Motor neuron (in vitro differentiated cells): ENCODE measurements around the gene DDX23. TPM values are rescaled to one million over a fixed set of nuclear protein-coding genes. Genes with fewer than 3 reads are reported as not detected.

Experiments used
- ATAC-seq, 8 experiments: fragments of 200-7000 bp; cut with Tn5 transposase; replicated peaks in 6 of 8; 2 replicates each; pipeline ENCODE4 v1.8.0; 2021; ENCODE audit warnings: mild to moderate bottlenecking in 8 of 8, moderate library complexity in 8 of 8
- H3K27ac ChIP-seq, 2 donors: fragments of 250-450 bp; sonication (Bioruptor Pico); 2 replicates each; pipeline ENCODE4 v1.9.0; 2021; ENCODE audit warnings: antibody characterized with exemption in 2 of 2, mild to moderate bottlenecking in 2 of 2, moderate library complexity in 1 of 2
- H3K4me1 ChIP-seq, 2 donors: fragments of 250-450 bp; sonication (Bioruptor Pico); replicated peaks in 1 of 2; 2 replicates each; pipeline ENCODE4 v1.6.1; 2021; ENCODE audit warnings: antibody characterized with exemption in 2 of 2, mild to moderate bottlenecking in 2 of 2, moderate library complexity in 1 of 2
- H3K4me3 ChIP-seq, 5 donors: fragments of 250-450 bp; sonication (Bioruptor Pico); 2 replicates each; pipeline ENCODE4 v1.9.0; 2021; ENCODE audit warnings: antibody characterized with exemption in 5 of 5, mild to moderate bottlenecking in 5 of 5, moderate library complexity in 4 of 5
- WGBS, 10 experiments: fragments of 450-650 bp; shearing (Covaris generic); methylation state at CpG; one replicate each; pipeline ENCODE4 v1.0.0; 2022; 5-methylcytosine and 5-hydroxymethylcytosine counted together
- in situ Hi-C, 9 experiments: fragments of 400-800 bp; cut with MboI; loops; one replicate each; pipeline ENCODE4 v1.15.0; 2021; ENCODE audit warnings: low sequenced_read_pairs in 9 of 9, low pct_unique_long_range_greater_than_20kb in 2 of 9; ENCODE audit not compliant: unreplicated experiment in 9 of 9
- total RNA-seq, 8 experiments: library from RNA; unstranded; fragments of 300-600 nt; gene quantifications; 2 replicates each; pipeline versions ENCODE4 v1.2.3 to v1.2.4, GENCODE V29; 2022

DDX23 gene
- 10 to 100 TPM; 31.8 to 94.8 (median 54.2) TPM for total RNA-seq

DNA sequence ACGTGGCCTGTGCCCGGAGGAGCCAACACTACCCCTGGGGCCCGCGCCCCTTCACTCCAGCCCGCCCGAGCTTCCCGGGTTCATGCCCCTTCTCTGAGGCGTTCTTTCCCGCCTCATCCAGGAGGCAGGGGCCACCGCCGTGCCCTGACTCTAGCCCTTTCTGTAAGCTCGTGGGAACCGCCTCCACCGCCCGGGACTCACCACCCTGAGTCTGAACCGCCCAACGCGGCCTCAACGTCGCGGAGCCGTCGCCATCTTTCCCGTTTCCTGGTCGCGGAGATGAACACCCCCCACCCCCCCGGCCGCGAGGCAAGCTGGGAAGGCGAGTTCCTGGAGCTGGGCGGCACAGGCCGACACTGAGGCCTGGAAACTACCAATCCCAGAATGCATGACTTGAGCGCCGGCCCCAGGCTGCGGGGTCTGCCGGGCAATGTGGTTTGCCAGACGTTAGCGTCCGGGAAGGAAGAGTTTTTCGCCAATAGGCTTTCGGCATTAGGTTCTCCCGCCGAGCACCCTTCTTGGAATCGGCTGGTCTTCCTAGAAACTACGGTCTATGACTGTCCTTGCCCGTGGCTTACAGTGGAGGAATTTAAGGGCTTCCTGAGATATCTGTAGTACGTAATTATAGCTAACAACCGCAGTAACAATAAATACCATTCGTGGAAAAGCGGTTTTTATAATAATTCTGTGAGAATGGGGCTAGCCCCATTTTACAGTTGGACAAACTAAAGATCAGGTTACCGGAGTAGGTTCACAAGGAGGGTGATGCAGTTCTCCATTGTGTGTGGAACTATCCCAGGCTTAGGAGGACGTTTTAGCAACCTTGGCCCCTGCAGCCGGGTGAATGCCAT, at the start of gene DDX23:
TSS of gene DDX23 (minus strand) at position 281 of the 851 bp plus-strand sequence. CDS start 6,381 bp downstream, outside the sequence.
- WGBS, 10 experiments: 0 to 33% (median 1%) methylated on average over 1 to 25 of the region's 53 CpGs; no CpG with 5 or more reads in 1 of the 10 experiments
- Histone ChIP-seq H3K4me3 (peak within 1 kb of the TSS; percentile 70 to 93 (median 82)), H3K27ac (peak within 1 kb of the TSS; percentile 76 to 90), H3K4me1 (peaks cover 6 to 8% of the 10 kb centered on the region in 2 donors)
- in situ Hi-C loops: no loop called here
- ATAC-seq: peak; percentile 87 to 99 (median 99)

- no peak for ATAC-seq
- Histone ChIP-seq H3K4me1 (no peaks in the 10 kb centered on the region), H3K27ac (no peak overlapping the region), H3K4me3 (no peak overlapping the region)
- WGBS, 10 experiments: 58 to 100% (median 93%) methylated on average over 1 to 2 of the region's 2 CpGs; no CpG with 5 or more reads in 2 of the 10 experiments
- in situ Hi-C loops: no loop called here
Observed at GRCh38 chr12:48901278-48901677, 49.3 kb upstream of the DDX23 start.

- in situ Hi-C loops: no loop called here
- Histone ChIP-seq H3K27ac (no peak overlapping the region), H3K4me1 (no peaks in the 10 kb centered on the region), H3K4me3 (no peak overlapping the region)
- ATAC-seq: no peak
- WGBS, 10 experiments: 0 to 81% (median 47%) methylated on average over 2 of the region's 2 CpGs; no CpG with 5 or more reads in 2 of the 10 experiments
Observed at GRCh38 chr12:48899651-48900050, 47.7 kb upstream of the DDX23 start.

- Histone ChIP-seq H3K4me1 (peaks cover 4 to 9% of the 10 kb centered on the region in 2 donors), H3K4me3 (no peak overlapping the region), H3K27ac (no peak overlapping the region)
- ATAC-seq: no peak
- in situ Hi-C loops: no loop called here
- WGBS, 10 experiments: 0 to 82% (median 40%) methylated on average over 1 of the region's 1 CpG; no CpG with 5 or more reads in 2 of the 10 experiments
Observed at GRCh38 chr12:48894271-48894670, 42.3 kb upstream of the DDX23 start.

- peak; percentile 97 to 100 (median 98) for ATAC-seq
- WGBS, 10 experiments: 0 to 63% (median 16%) methylated on average over 1 to 7 of the region's 37 CpGs; no CpG with 5 or more reads in 3 of the 10 experiments
- Histone ChIP-seq H3K4me3 (peak overlapping the region; percentile 36 to 42 (median 41)), H3K27ac (peak overlapping the region; percentile 34 to 45), H3K4me1 (peaks cover 4 to 9% of the 10 kb centered on the region in 2 donors)
- in situ Hi-C loops: no loop called here
Observed at GRCh38 chr12:48890657-48891418, 38.9 kb upstream of the DDX23 start.

DNA sequence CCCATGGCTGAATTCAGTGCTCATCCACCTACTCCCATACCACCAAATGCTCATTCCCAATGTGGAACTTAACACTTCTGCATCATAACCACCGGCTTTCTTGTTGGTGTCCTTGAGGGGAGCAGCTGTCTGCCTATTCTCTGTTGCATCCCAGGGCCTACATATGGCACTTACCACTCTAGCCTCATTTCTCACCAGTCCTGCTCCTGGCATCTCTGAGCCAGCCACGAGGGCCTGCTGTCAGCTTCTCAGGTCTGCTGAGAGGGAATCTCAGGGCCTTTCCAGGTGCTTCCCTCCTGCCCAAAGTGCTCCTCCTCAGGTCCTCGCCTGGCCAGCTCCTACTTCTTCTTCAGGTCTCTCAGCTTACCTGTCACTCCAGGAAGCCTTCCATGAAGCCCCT, 37.7 kb upstream of the DDX23 start:
- peaks cover 4 to 9% of the 10 kb centered on the region in 2 donors for H3K4me1 ChIP-seq
- peak overlapping the region in 1 of 2 donors; percentile 13 for H3K27ac ChIP-seq
- 40 to 100% (median 75%) methylated on average over 1 to 3 of the region's 3 CpGs; no CpG with 5 or more reads in 4 of the 10 experiments for WGBS, 10 experiments
- no peak for ATAC-seq
- in situ Hi-C loops: no loop called here
- no peak overlapping the region for H3K4me3 ChIP-seq

GRCh38 chr12:48883305-48884161, 31.6 kb upstream of the DDX23 start:
- in situ Hi-C loops: no loop called here
- H3K4me1 ChIP-seq: peaks cover 24 to 25% of the 10 kb centered on the region in 2 donors
- 17 to 83% (median 49%) methylated on average over 1 to 6 of the region's 13 CpGs; no CpG with 5 or more reads in 4 of the 10 experiments for WGBS, 10 experiments
- no peak overlapping the region for H3K27ac ChIP-seq
- no peak overlapping the region for H3K4me3 ChIP-seq
- ATAC-seq: peak; percentile 60 to 87 (median 68)

DNA sequence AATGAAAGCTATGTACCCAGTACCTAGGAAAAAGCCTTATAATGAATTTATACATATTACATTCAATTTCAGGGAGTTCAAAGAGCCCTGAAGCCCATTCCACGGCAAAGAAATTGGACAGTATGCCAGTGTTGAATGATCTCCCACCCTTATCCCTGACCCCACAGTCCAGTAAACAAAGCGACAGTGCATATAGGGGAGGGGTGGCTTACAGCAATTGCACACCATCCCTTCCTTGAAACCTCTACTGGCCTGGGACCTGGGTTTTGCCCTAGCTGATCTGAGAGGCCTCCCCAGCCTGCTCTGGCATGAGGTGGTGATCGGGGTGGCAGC, 31.0 kb upstream of the DDX23 start:
- no peak overlapping the region for H3K27ac ChIP-seq
- peak in 3 of 8 experiments; percentile 29 to 51 (median 43) for ATAC-seq
- peaks cover 24 to 25% of the 10 kb centered on the region in 2 donors for H3K4me1 ChIP-seq
- H3K4me3 ChIP-seq: no peak overlapping the region
- WGBS, 10 experiments: 60 to 100% (median 83%) methylated on average over 1 of the region's 3 CpGs; no CpG with 5 or more reads in 6 of the 10 experiments
- in situ Hi-C loops: no loop called here

DNA sequence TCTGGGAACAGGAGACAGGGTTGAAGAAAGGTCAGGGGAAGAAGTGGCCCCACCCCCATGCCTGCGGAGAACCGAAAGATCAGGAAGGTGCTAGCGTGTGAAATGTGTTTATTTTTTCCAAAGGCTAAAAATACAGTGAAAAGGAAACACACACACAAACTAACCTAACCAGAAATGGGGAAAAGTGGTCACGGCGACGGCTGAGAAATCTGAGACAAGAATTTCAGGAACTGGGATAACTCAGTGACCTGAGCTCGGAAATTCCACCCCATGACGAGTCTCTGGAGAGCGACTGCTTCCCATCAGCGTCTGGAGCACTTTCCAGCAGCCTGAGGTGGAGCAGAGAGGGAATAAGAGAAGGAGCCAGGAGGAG, 30.3 kb upstream of the DDX23 start:
- peak in 7 of 8 experiments; percentile 21 to 64 (median 36) for ATAC-seq
- WGBS, 10 experiments: 5 to 37% (median 25%) methylated on average over 3 to 10 of the region's 10 CpGs; no CpG with 5 or more reads in 3 of the 10 experiments
- Histone ChIP-seq H3K4me3 (no peak overlapping the region), H3K4me1 (peaks cover 24 to 25% of the 10 kb centered on the region in 2 donors), H3K27ac (no peak overlapping the region)
- in situ Hi-C loops: no loop called here

DNA sequence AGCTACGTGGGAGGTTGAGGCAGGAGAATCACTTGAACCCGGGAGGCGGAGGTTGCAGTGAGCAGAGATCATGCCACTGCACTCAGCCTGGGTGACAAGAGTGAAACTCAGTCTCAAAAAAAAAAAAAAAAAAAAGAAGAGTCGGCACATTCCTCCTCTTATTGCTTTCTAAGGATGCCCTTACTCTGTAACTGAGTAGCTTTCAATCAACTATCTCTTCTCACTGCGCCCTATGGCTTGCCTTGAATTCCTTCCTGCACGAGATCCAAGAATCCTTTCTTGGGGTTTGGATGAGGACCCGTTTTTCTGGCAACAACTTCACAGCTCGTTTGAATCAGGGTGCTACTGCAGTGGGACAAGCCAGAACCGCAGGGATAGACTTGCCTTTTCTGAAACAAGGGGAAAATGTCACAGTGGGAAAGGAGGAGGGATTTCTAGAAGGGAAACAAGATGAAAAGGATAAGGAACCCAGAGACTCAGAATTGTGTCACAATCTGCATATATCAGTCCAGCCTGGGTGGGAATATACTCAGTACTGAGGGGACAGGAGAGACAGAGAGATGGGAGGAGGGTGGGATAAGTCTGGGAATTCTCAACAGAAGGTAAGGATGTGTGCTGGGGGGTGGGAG, 29.8 kb upstream of the DDX23 start:
- no peak overlapping the region for H3K4me3 ChIP-seq
- ATAC-seq: peak in 7 of 8 experiments; percentile 19 to 35 (median 30)
- no peak overlapping the region for H3K27ac ChIP-seq

DNA sequence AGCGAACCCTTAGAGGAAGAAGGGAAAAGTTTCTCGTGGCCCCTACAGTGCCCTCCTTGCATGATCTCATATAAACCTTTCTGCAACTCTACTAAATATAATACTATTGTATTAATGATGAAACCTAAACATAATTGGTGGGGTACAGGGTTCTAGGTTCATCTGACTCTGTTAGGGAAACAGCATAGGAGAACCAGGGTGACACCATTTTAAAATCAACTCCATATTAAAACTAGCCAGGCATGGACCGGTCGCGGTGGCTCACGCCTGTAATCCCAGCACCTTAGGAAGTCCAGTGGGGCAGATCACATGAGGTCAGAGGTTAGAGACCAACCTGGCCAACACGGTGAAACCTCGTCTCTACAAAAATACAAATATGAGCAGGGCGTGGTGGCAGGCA, 28.7 kb upstream of the DDX23 start:
- 25 to 96% (median 71%) methylated on average over 1 to 9 of the region's 9 CpGs; no CpG with 5 or more reads in 2 of the 10 experiments for WGBS, 10 experiments
- in situ Hi-C loops: no loop called here

More for the DNA sequence above, 29.8 kb upstream of the DDX23 start:
- in situ Hi-C loops: no loop called here
- H3K4me1 ChIP-seq: peaks cover 24 to 25% of the 10 kb centered on the region in 2 donors
- WGBS, 10 experiments: 6 to 73% (median 36%) methylated on average over 2 to 9 of the region's 9 CpGs

GRCh38 chr12:48878548-48878947, 26.6 kb upstream of the DDX23 start:
- in situ Hi-C loops: no loop called here
- Histone ChIP-seq H3K27ac (no peak overlapping the region), H3K4me1 (peaks cover 18% of the 10 kb centered on the region in 2 donors), H3K4me3 (no peak overlapping the region)
- no peak for ATAC-seq
- 40 to 100% (median 100%) methylated on average over 1 to 2 of the region's 2 CpGs; no CpG with 5 or more reads in 4 of the 10 experiments for WGBS, 10 experiments

More for the DNA sequence above, 28.7 kb upstream of the DDX23 start:
- Histone ChIP-seq H3K4me3 (no peak overlapping the region), H3K4me1 (peaks cover 24 to 25% of the 10 kb centered on the region in 2 donors), H3K27ac (no peak overlapping the region)
- no peak for ATAC-seq
